HG03175 (cell line): Measurements from ENCODE around the gene MOSMO.

Experiments used
- ATAC-seq: cut with Tn5 transposase; IDR thresholded peaks from one replicate; pipeline ENCODE4 v1.9.1; 2021; ENCODE audit warnings: mild to moderate bottlenecking, moderate library complexity; ENCODE audit not compliant: unreplicated experiment

Gene MOSMO

GRCh38 chr16:22132801-22133200 is 124.9 kb downstream of the MOSMO start:
- no peak for ATAC-seq
